HFF-Myc (cell line): ENCODE data around the gene MYO3B.
"Not testable (repeated sequence)": the region's sequence is repeated elsewhere in the genome, so short reads cannot be mapped to it uniquely, and the experiment has no call there.

Experiments used
- DNase-seq: peaks from one replicate; pipeline ENCODE4 v3.0.0-alpha.2; 2011; ENCODE audit warnings: low read depth; ENCODE audit errors: extremely low read depth
- H3K4me3 ChIP-seq: replicated peaks from 2 replicates; pipeline ENCODE4 v1.5.1; 2011; ENCODE audit warnings: low read depth, mild to moderate bottlenecking, control low read depth, low read length
- TF ChIP-seq, protein P1 (sequence below): IDR thresholded peaks from 2 replicates; pipeline ENCODE4 v1.5.1; 2012; ENCODE audit warnings: mild to moderate bottlenecking, low read depth, low read length, control low read depth; ENCODE audit errors: missing control alignments

MYO3B gene

DNA sequence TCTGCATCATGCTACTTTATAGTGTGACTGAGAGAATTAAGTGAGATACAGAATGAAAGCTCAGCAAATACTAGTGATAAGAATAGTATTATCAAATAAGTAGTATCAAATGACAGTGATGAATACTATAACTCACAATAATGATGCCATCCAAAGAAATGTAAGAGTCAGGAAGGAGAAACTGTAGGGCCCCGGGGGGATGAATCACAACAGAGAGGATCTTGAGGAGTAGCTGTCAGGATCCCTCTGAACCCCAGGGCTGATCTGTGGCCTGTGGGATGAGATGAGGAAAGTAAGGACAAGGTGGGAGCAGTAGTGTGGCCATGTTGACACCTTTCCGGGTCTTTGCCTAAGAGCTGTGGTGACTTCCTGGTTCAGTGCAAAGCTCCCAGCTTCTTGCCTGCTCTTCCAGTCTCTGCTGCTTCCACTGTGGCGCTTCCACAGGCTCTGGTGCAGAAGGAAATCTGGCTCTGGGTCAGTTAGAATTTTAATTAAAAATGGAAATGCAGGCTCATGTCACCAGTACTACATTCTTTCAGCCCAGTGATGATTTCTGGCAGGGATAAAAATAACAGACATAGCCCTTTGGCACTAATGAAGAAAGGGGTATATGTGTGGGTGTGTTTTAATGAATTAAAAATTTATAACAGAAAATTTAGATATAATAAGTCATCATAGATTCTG is 166.9 kb downstream of the MYO3B start:
- no peak for DNase-seq
- TF ChIP-seq, protein P1, sequence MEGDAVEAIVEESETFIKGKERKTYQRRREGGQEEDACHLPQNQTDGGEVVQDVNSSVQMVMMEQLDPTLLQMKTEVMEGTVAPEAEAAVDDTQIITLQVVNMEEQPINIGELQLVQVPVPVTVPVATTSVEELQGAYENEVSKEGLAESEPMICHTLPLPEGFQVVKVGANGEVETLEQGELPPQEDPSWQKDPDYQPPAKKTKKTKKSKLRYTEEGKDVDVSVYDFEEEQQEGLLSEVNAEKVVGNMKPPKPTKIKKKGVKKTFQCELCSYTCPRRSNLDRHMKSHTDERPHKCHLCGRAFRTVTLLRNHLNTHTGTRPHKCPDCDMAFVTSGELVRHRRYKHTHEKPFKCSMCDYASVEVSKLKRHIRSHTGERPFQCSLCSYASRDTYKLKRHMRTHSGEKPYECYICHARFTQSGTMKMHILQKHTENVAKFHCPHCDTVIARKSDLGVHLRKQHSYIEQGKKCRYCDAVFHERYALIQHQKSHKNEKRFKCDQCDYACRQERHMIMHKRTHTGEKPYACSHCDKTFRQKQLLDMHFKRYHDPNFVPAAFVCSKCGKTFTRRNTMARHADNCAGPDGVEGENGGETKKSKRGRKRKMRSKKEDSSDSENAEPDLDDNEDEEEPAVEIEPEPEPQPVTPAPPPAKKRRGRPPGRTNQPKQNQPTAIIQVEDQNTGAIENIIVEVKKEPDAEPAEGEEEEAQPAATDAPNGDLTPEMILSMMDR: no peak

DNA sequence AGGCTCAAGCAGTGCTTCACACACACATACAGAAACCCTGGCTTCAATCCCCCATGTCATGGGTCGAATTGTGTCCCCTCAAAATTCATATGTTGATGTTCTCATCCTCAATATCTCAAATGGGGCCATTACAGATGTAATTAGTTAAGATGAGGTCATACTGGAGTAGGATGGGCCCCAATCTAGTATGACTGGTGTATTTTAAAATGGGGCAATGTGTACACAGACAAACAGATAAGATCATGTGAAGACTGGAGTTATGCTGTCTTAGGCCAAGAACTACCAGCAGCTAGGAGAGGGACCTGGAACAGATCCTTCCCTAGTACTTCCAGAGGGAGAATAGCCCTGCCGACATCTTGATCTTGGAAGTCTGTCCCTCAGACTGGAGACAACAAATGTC is 167.7 kb downstream of the MYO3B start:
- TF ChIP-seq, protein P1: no peak
- no peak for DNase-seq
- H3K4me3 ChIP-seq: no peak overlapping the region

More for the DNA sequence above, 166.9 kb downstream of the MYO3B start:
- no peak overlapping the region for H3K4me3 ChIP-seq

DNA sequence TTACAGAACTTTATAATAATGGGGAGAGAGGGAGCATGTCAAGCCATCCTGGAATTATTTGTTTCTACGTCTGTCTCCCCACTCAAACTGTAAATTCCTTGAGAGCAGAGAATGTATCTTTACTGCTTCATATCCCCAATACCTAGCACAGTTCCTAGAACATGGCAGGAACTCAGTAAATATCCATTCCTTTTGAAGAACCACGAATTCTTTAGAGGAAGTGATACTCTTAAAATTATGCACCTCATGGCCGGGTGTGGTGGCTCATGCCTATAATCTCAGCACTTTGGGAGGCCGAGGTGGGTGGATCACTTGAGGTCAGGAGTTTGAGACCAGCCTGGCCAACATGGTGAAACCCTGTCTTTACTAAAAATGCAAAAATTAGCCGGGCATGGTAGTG is 171.3 kb downstream of the MYO3B start:
- DNase-seq, H3K4me3 ChIP-seq: not testable (repeated sequence)

GRCh38 chr2:170350929-170351826 is 173.2 kb downstream of the MYO3B start:
- DNase-seq: no peak
- TF ChIP-seq, protein P1: no peak
- H3K4me3 ChIP-seq: no peak overlapping the region

GRCh38 chr2:170353723-170354122 is 175.8 kb downstream of the MYO3B start:
- TF ChIP-seq, protein P1: no peak
- no peak overlapping the region for H3K4me3 ChIP-seq
- DNase-seq: no peak

GRCh38 chr2:170354388-170354787 is 176.4 kb downstream of the MYO3B start:
- DNase-seq: no peak
- H3K4me3 ChIP-seq: no peak overlapping the region
- TF ChIP-seq, protein P1: no peak
